Astrocyte (in vitro differentiated cells and primary cell): Measurements from ENCODE around the gene PDCD1.

Experiments used
- CTCF ChIP-seq: IDR thresholded peaks from 2 replicates; pipeline ENCODE4 v1.5.1; 2011; ENCODE audit warnings: low read depth, mild to moderate bottlenecking, inconsistent platforms, low read length, moderate library complexity; ENCODE audit not compliant: insufficient read depth
- EZH2 ChIP-seq: IDR thresholded peaks from 2 replicates; pipeline ENCODE4 v1.6.1; 2012; ENCODE audit warnings: mild to moderate bottlenecking, low read length, inconsistent platforms; ENCODE audit not compliant: insufficient read depth

DNA sequence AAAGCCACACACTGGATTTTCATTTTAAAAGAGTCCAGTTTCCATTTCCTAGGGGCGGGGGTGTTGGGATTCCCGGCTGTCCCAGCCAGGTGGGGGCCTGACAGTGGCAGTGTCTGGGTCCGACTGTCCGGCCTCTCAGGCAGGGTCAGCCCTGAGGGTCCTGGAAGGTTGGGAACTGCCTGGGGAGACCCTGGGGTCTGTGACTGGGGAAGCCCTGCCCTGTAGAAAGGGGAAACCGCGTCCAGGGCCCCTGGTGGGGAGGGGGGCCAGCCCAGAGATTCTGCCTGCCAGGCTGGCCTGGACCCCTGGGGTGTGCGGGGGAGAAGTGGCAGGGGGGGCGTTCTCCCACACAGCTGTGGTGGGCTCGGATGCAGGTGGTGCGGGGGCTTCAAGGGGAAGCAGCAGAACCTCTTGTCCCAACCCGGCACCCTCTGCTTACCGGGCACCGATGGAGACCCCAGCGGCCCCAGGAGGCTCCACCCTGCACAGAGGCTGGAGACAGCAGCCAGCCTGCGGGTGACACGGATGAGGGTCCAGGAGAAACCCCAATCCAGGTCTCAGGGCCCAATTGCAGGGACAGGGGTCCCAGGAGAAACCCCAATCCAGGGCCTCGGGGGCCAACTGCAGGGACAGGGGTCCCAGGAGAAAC is 15.7 kb upstream of the PDCD1 start:
- TF ChIP-seq CTCF: no peak
- no peak for TF ChIP-seq EZH2
